DMS153 treated with DMSO at 0.1 percent for 48 hours (cell line): ENCODE results near the gene TRNAU1AP.
"Not testable (repeated sequence)": the region's sequence is repeated elsewhere in the genome, so short reads cannot be mapped to it uniquely, and the experiment has no call there.

Source experiments
- DNase-seq: peaks from one replicate; lab custom pipeline; 2025; ENCODE audit not compliant: unreplicated experiment; lab: John Stamatoyannopoulos, UW

The TRNAU1AP gene

DNA sequence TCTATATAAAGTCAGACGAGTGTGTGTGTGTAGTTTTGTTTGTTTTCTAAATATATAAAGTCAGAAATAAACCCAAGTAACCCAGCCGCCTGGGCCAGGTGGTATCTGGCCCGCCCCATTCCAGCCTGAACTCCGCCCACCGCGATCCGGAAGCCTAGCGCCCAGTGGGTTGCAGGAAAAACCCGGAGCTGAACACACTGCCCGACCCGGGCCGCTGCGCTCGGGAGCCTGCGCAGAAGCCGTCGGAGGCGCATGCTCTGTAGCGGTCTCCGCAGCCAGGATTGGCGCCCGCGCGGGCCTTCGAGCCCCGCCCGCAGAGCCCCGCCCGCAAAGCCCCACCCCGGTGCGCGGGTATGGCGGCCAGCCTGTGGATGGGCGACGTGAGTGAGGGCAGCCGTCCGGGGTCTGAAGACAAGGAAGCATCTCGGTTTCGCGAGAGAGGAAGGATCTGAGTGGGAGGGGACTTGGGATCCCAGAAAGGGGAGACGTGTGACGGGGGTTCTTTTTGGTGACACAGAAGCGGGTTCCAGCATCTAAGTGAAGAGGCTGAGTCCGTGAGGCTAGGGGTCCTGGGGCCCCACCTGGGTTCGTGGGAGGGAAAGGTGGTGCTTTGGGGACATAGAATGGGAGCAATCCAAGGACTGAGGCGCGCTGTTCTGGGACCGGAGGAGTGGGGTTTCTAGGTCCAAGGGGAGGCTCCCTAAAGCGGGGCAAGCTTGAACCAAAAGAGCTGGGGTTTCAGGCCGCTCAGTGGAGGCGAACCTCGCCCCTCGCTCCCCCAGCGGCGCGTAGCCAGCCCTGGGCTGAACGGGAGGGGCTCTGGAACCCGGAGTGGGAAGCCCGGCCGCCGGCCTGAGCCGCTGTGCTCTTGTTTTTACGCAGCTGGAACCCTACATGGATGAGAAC, at the start of gene TRNAU1AP:
Gene TRNAU1AP (plus strand): TSS at position 328 of the 906 bp plus-strand sequence. CDS start 26 bp downstream, at position 354.
- peak; percentile 100 for DNase-seq

GRCh38 chr1:28503117-28503516, 49.8 kb upstream of the TRNAU1AP start:
- no peak for DNase-seq

DNA sequence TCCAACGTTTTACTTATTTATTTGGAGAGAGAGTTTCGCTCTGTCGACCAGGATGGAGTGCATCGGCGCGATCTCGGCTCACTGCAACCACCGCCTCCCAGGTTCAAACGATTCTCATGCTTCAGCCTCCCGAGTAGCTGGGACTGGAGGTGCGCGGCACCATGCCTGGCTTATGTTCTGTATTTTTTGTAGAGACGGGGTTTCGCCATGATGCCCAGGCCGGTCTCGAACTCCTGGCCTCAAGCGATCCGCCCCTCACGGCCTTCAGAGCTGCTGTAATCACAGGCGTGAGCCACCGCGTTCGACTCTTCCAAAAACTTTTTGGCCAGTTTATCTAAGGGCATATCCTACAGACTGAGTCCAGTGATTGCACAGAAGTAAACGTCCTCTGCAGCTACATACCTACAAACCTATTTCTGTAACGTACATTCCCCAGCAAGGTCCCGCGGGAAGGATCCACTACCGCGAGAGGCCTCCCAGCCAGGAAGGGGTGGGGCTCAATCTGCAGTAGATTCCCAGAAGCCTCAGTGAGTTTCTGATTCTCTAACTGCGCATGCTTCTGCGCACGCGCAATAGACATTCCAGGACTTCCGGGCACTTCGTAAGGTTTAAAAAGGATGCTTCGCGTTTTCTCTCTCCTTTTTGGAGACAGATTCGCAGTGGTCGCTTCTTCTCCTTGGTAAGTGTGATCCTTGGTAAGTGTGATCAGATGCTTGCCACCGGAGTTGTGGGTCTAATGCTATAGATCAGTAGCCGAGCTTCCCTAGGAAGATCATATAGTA, 47.3 kb upstream of the TRNAU1AP start, which contains the start of gene RCC1:
Gene RCC1 (plus strand): TSS at position 638 of the 782 bp plus-strand sequence. CDS start 23,824 bp downstream, outside the sequence.
- peak; percentile 100 for DNase-seq

DNA sequence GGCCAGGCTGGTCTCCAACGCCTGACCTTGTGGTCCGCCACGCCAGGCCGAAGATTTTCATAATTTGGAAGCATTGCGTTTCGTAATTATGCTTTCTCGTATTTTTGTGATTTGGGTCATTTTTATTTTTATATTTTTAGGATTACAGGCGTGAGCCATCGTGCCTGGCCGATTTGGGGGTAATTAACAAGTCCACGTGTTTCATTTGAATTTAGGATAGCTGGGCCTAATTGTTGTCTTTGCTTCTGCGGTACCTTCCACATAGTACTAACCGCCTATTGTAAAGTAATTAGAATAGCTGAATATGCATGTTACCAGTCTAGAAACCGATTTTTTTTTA, 46.0 kb upstream of the TRNAU1AP start:
- DNase-seq, result no peak

DNA sequence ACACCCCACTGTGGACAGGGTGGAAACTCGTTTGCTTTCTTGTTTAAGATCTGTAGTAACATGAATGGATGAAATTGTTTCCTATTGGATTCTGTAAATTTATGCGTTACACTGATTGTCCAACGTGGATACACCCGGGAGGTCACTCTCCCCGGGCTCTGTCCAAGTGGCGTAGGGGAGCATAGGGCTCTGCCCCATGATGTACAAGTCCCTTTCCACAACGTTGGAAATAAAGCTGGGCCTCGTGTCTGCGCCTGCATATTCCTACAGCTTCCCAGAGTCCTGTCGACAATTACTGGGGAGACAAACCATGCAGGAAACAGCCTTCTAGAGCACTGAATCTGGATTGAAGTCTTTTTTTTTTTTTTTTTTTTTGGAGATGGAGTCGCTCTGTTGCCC, 45.6 kb upstream of the TRNAU1AP start:
- no peak for DNase-seq

GRCh38 chr1:28507646-28508434, 45.0 kb upstream of the TRNAU1AP start:
- no peak for DNase-seq

GRCh38 chr1:28508435-28508754, 44.5 kb upstream of the TRNAU1AP start:
- DNase-seq, result no peak

DNA sequence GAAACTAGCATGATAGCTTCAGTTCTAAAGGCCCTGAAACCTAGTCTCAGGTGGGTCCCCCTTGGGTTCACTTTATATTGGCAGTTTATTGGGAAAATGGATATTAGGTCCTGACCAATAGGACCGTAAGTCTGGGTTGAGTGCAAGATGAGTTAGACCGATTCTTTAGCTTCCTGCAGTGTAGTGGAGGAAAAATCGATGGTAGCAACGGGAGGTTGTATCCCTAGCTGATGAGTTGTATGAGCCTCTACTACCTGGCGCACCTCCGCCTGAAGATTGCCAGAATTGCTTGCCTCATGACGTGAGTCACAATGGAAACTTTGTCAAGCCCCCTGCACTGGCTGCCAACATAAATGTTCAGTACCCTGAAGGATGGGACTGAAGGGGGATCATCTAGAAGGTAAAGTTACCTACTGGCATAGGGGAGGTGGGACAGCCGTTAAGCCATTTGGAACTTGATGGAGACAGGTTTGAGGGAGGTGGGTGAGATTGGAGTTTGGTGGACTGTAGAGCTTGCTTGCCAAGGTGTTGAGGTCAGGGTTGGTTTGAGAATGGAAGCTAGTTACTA, 43.1 kb upstream of the TRNAU1AP start:
- no peak for DNase-seq

GRCh38 chr1:28510273-28510969, 42.5 kb upstream of the TRNAU1AP start:
- no peak for DNase-seq

DNA sequence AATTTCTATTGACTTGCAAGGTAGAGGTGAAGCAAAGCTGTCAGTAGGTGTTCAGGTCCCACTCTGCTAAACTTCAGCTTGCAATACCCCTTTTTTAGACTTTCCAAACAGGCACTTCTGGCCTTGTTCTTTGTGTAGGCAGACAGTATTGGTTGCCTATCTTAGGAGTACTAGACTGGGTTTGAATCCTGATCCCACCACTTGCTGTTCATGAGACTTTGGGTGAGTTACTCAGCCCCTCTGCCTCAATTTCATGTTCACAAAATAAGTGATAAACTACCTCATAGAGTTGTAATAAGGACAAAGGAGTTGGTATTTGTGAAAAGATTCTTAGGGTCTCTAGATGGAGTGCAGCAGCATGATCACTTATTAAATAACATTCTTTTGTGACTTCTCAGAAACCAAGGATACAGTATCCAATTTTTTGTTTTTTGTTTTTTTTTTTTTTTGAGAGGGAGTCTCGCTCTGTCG, 41.9 kb upstream of the TRNAU1AP start:
- no peak for DNase-seq

GRCh38 chr1:28512058-28512611, 40.8 kb upstream of the TRNAU1AP start:
- DNase-seq, result no peak

- DNase-seq, result not testable (repeated sequence)
Measured at GRCh38 chr1:28514445-28514933, 38.4 kb upstream of the TRNAU1AP start.

GRCh38 chr1:28516518-28516956, 36.3 kb upstream of the TRNAU1AP start:
- DNase-seq, result no peak

DNA sequence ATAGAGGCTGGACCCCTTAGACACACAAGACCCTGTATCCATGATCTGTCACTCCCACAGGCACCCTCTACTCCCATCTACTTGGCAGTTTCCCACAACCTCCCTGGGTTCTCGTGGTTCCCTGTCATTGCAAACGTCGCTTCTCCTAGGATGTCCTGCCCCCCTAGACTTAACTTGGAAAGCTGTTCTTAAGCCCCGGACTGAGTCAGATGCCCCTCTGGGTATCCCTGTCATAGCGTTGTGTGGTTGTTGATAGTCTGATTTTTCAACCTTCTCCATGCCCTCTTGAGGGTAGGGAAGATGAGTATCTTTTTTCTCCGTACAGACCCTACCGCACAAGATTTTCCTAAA, 35.3 kb upstream of the TRNAU1AP start:
- no peak for DNase-seq

DNA sequence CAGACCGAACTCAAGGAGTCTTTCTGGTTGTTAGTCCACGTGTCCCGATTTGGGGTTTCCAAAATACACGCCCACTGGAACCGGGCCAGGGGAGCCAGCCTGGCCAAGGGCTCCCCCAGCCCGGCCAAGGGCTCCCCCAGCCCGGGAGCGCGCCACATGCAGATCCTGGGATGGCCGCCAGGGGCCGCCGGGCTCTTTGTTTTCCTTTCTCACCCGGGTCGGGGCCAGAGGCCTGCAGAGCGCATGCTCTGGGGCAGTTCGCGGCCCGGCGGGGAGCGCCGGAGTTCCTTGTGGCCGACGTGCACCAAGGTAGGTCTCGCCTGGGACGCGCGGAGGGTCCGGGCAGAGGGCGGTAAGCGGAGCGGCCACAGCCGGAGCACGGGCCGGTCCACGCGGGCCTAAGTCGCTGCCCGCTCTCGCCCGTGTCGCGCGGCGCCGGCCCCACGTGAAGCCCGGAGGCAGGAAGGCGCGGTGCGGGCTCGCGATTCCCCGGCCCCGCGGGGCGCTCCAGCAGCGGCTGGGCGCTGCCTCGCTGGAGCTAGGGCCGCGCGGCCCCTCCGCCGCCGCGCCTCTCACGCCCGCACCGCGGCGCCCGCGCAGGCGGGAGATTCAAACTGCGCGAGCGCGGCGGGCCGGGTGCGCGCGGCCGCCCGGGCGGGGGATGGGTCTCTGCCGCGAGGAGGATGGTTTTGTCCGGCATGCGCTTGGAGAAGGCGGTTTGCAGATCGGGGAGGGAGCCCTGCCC, 34.7 kb upstream of the TRNAU1AP start:
- peak; percentile 96 for DNase-seq

DNA sequence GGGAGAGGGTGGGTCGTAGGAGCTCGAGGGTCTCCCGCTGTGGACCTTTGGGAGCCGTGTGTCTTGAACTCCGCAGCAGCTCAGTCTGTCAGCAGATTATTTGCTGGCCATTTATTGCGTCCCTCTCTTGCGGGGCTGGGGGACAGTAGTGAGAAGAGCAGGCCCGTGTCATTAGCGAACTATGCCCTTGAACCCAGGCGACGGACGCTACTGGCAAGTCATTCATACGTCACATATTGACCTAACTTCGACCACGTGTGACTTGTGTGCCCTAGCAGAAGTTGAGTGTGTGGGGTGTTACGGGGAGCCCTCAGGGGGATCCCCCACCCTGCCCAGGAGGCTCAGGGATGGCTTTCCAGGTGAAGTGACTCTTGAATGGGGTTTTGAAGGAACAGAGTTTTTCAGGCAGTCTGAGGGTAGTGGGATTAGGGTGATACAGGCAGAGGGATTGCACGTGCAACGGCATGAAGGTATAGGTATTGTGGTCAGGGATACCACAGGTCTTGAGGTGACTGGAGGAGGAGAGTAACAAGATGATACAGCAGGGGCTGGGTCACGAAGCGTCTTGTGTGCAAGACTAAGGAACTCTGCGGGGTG, 34.0 kb upstream of the TRNAU1AP start:
- DNase-seq, result no peak

- DNase-seq, result no peak
Measured at GRCh38 chr1:28519946-28520725, 32.7 kb upstream of the TRNAU1AP start.

- DNase-seq, result not testable (repeated sequence)
Measured at GRCh38 chr1:28520796-28521195, 32.1 kb upstream of the TRNAU1AP start.
